Mucosa of gallbladder (tissue), 1 donor: Measurements from ENCODE around the gene PEA15. TPM values are rescaled to one million over a fixed set of nuclear protein-coding genes. Genes with fewer than 3 reads are reported as not detected.
A peak's percentile ranks its signal among the peaks of the same experiment; 100 is the strongest.

Experiments used
- DNase-seq: peaks from one replicate; pipeline ENCODE4 v3.0.0-alpha.2; 2020; ENCODE audit warnings: low spot score
- total RNA-seq: library from RNA; stranded (reverse); gene quantifications from one replicate; pipeline ENCODE4 v1.2.1, GENCODE V29; 2021
- donor health status: DM: no; HTN: no; CAD: no.

PEA15 gene
- total RNA-seq, 1 donor from 2014 or later = 138 TPM

DNA sequence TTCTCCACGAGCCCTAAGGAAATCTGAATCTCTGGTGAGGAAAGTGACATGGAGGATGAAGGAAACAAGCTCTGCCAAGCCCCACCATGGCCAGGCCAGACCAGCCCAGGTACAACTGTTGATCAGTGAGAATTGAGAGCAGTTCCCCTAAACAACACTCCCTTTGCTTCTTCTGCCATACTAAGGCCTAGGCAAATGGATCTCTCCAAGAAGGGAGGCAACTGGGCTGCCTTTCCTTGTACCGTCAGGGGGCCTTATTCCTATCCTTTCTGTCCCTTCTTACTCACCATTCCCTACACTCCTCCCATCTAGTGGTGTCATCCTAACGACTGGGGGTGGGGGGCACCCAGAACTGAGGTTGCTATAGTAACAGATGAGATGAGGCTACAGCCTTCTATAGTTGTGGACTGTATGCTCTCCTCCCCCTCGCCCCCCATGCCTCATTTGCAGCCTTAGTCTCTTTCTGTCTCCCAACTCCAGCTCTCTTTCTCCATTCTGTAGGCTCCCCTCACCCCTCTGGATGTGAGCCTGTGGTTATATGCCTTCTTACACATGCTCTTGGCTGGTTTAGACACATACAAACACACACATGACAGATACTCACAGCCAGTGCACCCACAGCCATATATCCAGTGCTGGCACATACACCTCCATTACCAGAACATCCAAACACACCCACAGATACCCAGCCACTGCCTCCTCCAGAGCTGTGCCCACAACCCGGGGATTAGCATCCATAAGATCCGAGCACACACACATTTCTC, 3.6 kb downstream of the PEA15 start:
- no peak for DNase-seq

DNA sequence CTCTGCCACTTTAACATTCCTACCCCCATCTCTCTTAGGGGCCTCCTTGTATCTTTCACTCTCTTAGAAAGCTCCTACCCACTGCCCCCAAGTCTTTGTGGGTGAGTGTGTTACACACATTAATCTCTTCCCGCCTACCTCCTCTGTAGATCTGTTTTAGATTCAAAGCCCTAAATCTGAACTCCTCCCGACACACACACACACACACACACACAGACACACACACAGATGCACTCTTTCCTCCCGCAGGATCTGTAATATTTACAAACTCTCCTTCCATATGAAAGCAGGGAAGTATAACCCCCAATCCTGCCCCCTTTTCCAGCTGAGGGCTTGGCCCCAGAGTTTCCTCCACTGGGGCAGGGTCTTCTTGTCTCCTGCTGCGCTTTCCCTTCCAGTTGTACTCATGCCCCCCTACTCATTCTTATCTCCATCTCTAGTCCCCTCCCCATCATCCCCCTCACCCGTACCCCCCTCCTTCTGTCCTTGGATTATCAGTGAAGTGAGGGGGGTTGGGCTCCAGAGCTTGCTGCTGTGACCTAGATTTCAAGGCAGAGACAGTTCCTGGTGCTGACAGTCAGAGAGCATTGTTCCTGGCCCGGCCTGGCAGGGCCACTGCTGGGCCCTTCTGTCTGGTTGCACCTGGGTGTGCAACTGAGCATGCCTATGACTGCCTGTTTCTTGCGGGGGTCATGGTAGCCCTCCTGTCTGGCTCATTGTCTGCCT, 4.3 kb downstream of the PEA15 start:
- DNase-seq = peak; percentile 51

DNA sequence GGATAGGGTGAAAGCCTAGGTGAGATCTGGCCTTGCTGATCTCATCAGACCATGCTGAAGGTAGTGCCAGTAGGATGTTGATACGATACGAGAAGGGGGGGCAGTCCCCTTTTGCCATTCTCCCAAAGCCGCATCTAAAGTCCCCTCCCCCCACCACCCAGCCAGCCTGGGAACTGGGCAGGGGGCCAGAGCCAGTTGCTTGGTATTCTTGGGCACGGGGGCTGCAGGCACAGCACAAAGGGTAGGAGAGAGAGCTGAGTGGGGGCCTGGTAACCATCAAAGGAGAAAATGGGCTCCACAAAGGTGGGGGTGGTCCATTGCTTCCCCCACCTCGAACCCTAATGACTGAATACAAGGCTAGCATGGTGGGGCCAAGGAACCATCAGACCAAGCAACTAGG, 5.4 kb downstream of the PEA15 start:
- DNase-seq = no peak

DNA sequence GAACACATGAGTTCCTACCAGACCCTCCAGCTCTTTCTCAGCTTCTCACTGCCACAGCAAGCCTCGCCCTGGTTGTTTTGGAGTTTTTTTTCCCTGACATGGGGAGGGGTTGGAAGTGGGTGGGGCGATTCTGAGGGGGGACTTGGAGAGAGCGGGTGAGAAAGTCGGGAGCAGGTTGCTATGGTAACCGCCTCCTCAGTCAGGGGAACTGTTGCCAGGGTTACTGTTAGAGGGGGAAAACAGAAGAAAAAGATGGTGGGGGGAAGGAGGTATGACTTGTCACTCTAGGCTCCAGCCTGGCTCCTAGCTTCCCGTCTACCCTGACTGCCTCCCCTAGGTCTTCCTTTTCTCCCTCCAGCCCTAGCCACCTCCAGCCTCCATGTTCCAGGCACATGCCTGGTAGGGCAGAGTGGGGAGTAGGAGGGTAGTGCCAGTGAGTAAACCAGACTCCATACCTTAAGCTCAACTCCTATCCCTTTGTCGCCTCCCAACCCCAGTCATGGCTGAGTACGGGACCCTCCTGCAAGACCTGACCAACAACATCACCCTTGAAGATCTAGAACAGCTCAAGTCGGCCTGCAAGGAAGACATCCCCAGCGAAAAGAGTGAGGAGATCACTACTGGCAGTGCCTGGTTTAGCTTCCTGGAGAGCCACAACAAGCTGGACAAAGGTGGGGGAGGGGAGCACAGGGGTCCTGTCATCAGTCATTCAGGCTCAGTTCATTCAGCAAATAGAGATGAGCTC, 6.0 kb downstream of the PEA15 start:
- no peak for DNase-seq

DNA sequence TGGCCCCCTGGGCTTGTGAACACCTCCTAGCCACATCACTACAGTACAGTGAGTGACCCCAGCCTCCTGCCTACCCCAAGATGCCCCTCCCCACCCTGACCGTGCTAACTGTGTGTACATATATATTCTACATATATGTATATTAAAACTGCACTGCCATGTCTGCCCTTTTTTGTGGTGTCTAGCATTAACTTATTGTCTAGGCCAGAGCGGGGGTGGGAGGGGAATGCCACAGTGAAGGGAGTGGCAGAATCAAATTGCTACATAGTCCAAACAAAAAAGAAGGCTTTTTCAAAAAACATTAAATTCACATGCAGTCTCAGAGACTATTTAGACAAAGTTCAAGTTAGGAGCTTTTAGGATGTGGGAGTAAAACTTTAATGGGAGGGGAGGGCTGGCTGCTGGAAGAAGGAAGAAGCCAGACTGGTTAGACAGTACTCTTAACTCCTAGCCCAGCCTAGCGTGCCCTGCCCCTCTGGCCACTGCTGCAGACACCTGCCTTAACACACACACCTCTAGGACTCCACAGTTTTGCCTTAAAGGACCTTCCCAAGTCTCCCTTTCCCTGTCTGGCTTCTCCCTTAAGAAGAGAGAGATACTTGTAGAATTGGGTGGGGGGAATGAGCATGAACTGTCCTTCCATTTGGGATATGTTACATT, 9.4 kb downstream of the PEA15 start:
- DNase-seq = no peak

GRCh38 chr1:160216301-160216700, 11.1 kb downstream of the PEA15 start:
- DNase-seq = no peak

GRCh38 chr1:160217481-160218051, 12.4 kb downstream of the PEA15 start:
- DNase-seq = peak; percentile 62

GRCh38 chr1:160219062-160219929, 14.1 kb downstream of the PEA15 start:
- peak; percentile 45 for DNase-seq

- no peak for DNase-seq
Observed at GRCh38 chr1:160220301-160220700, 15.1 kb downstream of the PEA15 start.

GRCh38 chr1:160221089-160221488, 15.9 kb downstream of the PEA15 start:
- DNase-seq = no peak

DNA sequence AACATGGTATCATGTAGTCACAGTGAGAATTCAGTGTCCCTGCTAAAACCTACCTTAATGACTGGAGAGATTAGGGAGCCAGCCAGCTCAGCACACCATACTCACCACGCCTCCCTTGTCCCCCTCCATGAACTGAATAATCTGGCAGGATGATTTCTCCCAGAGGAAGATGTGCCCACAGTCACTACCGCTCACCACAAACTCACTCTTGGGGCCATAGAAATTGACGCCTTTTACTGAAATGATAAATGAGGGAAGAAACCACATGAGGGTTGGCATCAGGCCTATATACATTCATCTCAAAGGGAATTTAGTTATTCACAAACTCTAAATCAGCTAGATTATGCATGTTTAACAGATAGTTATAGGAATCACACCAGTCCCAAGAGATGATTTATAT, 17.4 kb downstream of the PEA15 start:
- DNase-seq = no peak

GRCh38 chr1:160224606-160225005, 19.4 kb downstream of the PEA15 start:
- no peak for DNase-seq

- DNase-seq = no peak
Observed at GRCh38 chr1:160225345-160225744, 20.2 kb downstream of the PEA15 start.

- DNase-seq = no peak
Observed at GRCh38 chr1:160226623-160227022, 21.4 kb downstream of the PEA15 start.

DNA sequence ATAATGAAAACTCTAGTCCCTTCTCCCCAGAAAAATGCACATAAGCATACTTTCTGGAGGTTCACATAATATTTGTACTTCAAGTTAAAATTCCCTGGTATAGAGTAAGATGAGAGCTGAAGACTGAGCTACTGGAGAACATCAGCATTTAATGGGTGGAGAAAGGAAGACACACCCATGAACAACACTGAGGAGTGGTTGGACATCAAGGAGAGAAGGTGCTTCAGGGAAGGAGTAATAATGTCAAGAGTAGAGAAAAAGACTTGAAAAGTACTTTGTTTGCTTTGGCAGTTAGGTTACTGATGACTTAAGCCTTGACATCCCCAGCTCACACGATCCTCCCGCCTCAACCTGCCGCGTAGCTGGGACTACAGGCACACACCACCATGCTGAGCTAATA, 21.9 kb downstream of the PEA15 start:
- DNase-seq = no peak

DNA sequence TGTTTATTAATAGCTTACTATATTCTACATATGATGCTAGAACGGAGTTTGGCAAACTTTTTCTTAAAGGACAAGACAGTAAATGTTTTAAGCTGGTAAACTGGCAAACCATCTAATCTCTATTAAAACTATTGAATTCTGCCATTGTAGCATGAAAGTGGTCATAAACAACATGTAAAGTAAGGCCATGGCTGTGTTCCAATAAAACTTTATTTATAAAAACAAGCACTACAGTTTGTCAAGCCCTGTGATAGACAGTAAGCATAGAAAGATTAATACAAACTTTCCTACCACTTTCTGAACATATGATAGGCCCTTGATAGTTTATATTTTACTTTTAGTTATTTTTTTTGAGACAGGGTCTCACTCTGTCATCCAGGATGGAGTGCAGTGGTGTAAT, 22.4 kb downstream of the PEA15 start:
- no peak for DNase-seq

DNA sequence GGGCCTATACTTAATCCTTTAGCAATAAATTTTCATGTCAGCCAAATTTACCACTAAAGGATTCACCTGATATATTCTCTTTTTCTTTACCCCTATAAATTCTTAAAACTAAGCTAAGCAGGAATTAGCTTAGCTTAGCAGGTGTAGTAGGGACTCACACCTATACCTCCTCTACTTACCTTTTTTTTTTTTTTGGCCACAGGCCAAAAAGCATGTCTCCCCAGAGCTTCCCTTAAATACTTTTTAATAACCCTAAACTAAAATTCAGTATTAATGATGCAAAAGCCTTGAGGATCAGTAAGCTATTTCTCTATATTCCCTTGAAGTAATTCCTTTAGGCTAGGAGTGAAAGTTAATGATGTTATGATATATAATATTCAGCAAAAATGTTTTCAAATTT, 23.2 kb downstream of the PEA15 start:
- no peak for DNase-seq

DNA sequence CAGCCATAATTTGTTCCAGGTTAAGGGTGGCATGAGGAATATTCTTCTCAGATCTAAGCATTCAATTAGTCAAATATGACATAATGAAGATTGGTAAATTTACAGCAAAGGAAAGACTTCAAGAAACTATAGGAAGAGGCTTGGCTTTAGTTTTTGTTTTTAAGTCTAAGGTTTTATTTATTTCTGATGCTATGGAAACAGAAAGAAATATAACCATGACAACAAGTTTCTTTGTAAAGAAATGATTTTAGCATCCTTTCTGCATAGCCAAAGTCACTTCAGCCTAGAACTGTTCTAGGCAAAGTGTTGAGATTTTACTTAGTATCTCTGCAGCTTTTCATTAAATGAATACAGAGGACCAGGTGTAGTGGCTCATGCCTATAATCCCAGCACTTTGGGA, 27.7 kb downstream of the PEA15 start:
- DNase-seq = no peak

- no peak for DNase-seq
Observed at GRCh38 chr1:160236806-160237205, 31.6 kb downstream of the PEA15 start.

GRCh38 chr1:160237558-160237957, 32.4 kb downstream of the PEA15 start:
- DNase-seq = no peak

- DNase-seq = no peak
Observed at GRCh38 chr1:160238408-160238807, 33.2 kb downstream of the PEA15 start.
